Mucosa of stomach (tissue), 1 donor: ENCODE results near the gene RPS6KA1.
A peak's percentile ranks its signal among the peaks of the same experiment; 100 is the strongest.

Experiments used
- H3K27me3 ChIP-seq: one replicate; pipeline ENCODE4 v1.7.0; 2013; ENCODE audit warnings: mild to moderate bottlenecking, low read length; ENCODE audit not compliant: control insufficient read depth, insufficient read depth
- H3K36me3 ChIP-seq: one replicate; pipeline ENCODE4 v1.7.0; 2013; ENCODE audit warnings: low read length; ENCODE audit not compliant: control insufficient read depth, insufficient read depth
- H3K4me1 ChIP-seq: one replicate; pipeline ENCODE4 v1.7.0; 2013; ENCODE audit warnings: mild to moderate bottlenecking, low read length; ENCODE audit not compliant: control insufficient read depth, insufficient read depth
- H3K4me3 ChIP-seq: one replicate; pipeline ENCODE4 v1.7.0; 2013; ENCODE audit warnings: low read length
- H3K9ac ChIP-seq: one replicate; pipeline ENCODE4 v1.7.0; 2013; ENCODE audit warnings: mild to moderate bottlenecking, low read length, moderate library complexity
- H3K9me3 ChIP-seq: one replicate; pipeline ENCODE4 v1.7.0; 2013; ENCODE audit warnings: mild to moderate bottlenecking, low read length, moderate library complexity; ENCODE audit not compliant: control insufficient read depth
- donor health status: Pancreatic carcinoma.

The RPS6KA1 gene

GRCh38 chr1:26536081-26536480 is 6.5 kb downstream of the RPS6KA1 start:
- Histone ChIP-seq H3K27me3 (no peaks in the 10 kb centered on the region), H3K4me1 (peaks cover 63% of the 10 kb centered on the region)

GRCh38 chr1:26536521-26536920 is 7.0 kb downstream of the RPS6KA1 start:
- Histone ChIP-seq H3K9me3 (no peaks in the 10 kb centered on the region), H3K4me3 (no peak overlapping the region), H3K27me3 (no peaks in the 10 kb centered on the region), H3K36me3 (peaks cover 4% of the 10 kb centered on the region), H3K9ac (peak overlapping the region; percentile 12), H3K4me1 (peaks cover 60% of the 10 kb centered on the region)

More at GRCh38 chr1:26536081-26536480, 6.5 kb downstream of the RPS6KA1 start:
- no peak overlapping the region for H3K4me3 ChIP-seq
- H3K36me3 ChIP-seq = peaks cover 4% of the 10 kb centered on the region
- H3K9me3 ChIP-seq = no peaks in the 10 kb centered on the region
- H3K9ac ChIP-seq = no peak overlapping the region

GRCh38 chr1:26537951-26538352 is 8.4 kb downstream of the RPS6KA1 start:
- Histone ChIP-seq H3K27me3 (no peaks in the 10 kb centered on the region), H3K9me3 (no peaks in the 10 kb centered on the region), H3K36me3 (peaks cover 4% of the 10 kb centered on the region), H3K4me1 (peaks cover 46% of the 10 kb centered on the region), H3K4me3 (no peak overlapping the region), H3K9ac (no peak overlapping the region)

- Histone ChIP-seq H3K4me3 (no peak overlapping the region), H3K4me1 (peaks cover 44% of the 10 kb centered on the region), H3K36me3 (peaks cover 4% of the 10 kb centered on the region), H3K9ac (no peak overlapping the region), H3K9me3 (no peaks in the 10 kb centered on the region), H3K27me3 (no peaks in the 10 kb centered on the region)
These were observed 9.2 kb downstream of the RPS6KA1 start for GRCh38 chr1:26538480-26539412.

GRCh38 chr1:26539722-26540121 is 10.2 kb downstream of the RPS6KA1 start:
- Histone ChIP-seq H3K9ac (no peak overlapping the region), H3K4me1 (peaks cover 34% of the 10 kb centered on the region), H3K36me3 (peaks cover 4% of the 10 kb centered on the region), H3K27me3 (no peaks in the 10 kb centered on the region), H3K4me3 (no peak overlapping the region), H3K9me3 (no peaks in the 10 kb centered on the region)

GRCh38 chr1:26540351-26540750 is 10.8 kb downstream of the RPS6KA1 start:
- peaks cover 4% of the 10 kb centered on the region for H3K36me3 ChIP-seq
- peaks cover 28% of the 10 kb centered on the region for H3K4me1 ChIP-seq
- H3K9me3 ChIP-seq = no peaks in the 10 kb centered on the region
- H3K4me3 ChIP-seq = no peak overlapping the region
- H3K9ac ChIP-seq = no peak overlapping the region
- no peaks in the 10 kb centered on the region for H3K27me3 ChIP-seq

- Histone ChIP-seq H3K9ac (peak overlapping the region; percentile 54), H3K36me3 (peaks cover 4% of the 10 kb centered on the region), H3K4me3 (no peak overlapping the region), H3K27me3 (no peaks in the 10 kb centered on the region), H3K4me1 (peaks cover 20% of the 10 kb centered on the region), H3K9me3 (no peaks in the 10 kb centered on the region)
These were observed 11.9 kb downstream of the RPS6KA1 start for GRCh38 chr1:26541431-26541815.

GRCh38 chr1:26541816-26542711 is 12.5 kb downstream of the RPS6KA1 start:
- Histone ChIP-seq H3K9me3 (no peaks in the 10 kb centered on the region), H3K4me3 (no peak overlapping the region), H3K9ac (peak overlapping the region; percentile 54), H3K36me3 (peaks cover 4% of the 10 kb centered on the region), H3K4me1 (peaks cover 14% of the 10 kb centered on the region), H3K27me3 (no peaks in the 10 kb centered on the region)

GRCh38 chr1:26542771-26543451 is 13.3 kb downstream of the RPS6KA1 start:
- H3K36me3 ChIP-seq = peaks cover 4% of the 10 kb centered on the region
- H3K4me3 ChIP-seq = no peak overlapping the region
- peak overlapping the region; percentile 47 for H3K9ac ChIP-seq
- no peaks in the 10 kb centered on the region for H3K9me3 ChIP-seq
- H3K4me1 ChIP-seq = peaks cover 10% of the 10 kb centered on the region
- H3K27me3 ChIP-seq = no peaks in the 10 kb centered on the region

- Histone ChIP-seq H3K4me3 (no peak overlapping the region), H3K4me1 (peaks cover 5% of the 10 kb centered on the region)
These were observed 13.9 kb downstream of the RPS6KA1 start for GRCh38 chr1:26543462-26543861.

GRCh38 chr1:26544126-26544525 is 14.6 kb downstream of the RPS6KA1 start:
- H3K9ac ChIP-seq = no peak overlapping the region
- H3K36me3 ChIP-seq = no peaks in the 10 kb centered on the region
- H3K9me3 ChIP-seq = no peaks in the 10 kb centered on the region
- no peaks in the 10 kb centered on the region for H3K27me3 ChIP-seq
- H3K4me3 ChIP-seq = no peak overlapping the region
- peaks cover 5% of the 10 kb centered on the region for H3K4me1 ChIP-seq

More at GRCh38 chr1:26543462-26543861, 13.9 kb downstream of the RPS6KA1 start:
- Histone ChIP-seq H3K9ac (peak overlapping the region; percentile 47), H3K9me3 (no peaks in the 10 kb centered on the region), H3K36me3 (peaks cover 1% of the 10 kb centered on the region), H3K27me3 (no peaks in the 10 kb centered on the region)
